ENCODE measurements around the gene HOXB5.
A peak's percentile ranks its signal among the peaks of the same experiment; 100 is the strongest.

GRCh38 chr17:48636177-48637018, 42.8 kb upstream of the HOXB5 start:
- TF ChIP-seq CTCF (conservative IDR thresholded peaks at IDR 0.05; ENCODE audit: low read depth, low read length) (peak; percentile 88), EZH2 (IDR thresholded peaks at IDR 0.05; ENCODE audit: borderline replicate concordance, low read depth, low read length, poor library complexity, severe bottlenecking) (no peak)
